ENCODE measurements around the gene NPDC1.

NPDC1 gene

DNA sequence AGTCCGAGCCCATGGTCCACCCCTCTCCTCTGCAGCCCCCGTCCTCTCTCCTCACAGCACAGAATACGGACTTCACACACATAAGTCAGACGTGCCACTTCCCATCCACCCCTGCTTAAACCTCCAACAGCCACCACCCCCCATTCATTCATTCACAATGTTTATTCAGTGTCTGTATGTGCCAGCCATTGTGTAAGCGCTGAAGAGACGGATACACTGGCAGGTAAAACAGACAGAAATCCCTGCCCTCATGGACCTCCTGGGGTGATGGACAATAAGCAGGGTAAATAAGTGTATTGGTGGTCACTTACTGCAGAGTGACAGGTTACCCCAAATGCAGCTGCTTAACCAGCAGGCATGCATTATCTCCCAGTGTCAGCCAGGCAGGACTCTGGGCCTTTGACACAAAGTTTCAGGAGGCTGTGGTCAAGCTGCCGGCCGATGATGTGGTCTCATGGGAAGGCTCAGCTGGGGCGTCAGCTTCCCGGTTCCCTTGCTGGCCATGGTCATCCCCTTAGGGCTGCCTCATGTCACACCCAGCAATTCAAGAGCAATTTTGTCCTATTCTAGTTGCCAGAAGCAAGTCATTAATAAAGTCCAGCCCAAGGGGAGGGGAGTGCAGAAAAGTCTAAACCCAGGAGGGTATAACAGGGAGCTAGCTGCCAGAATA, 55.6 kb downstream of the NPDC1 start:
- DNase-seq: no peak

Data from hematopoietic multipotent progenitor cell treated with erythropoietin and hydrocortisone succinate and interleukin-3 and kit ligand, for 6 days (in vitro differentiated cells).